ENCODE measurements around the gene BCAR1. TPM values are rescaled to one million over a fixed set of nuclear protein-coding genes. Genes with fewer than 3 reads are reported as not detected.

Gene BCAR1
- total RNA-seq, 1 experiment from 2014 or later, result 120 TPM

GRCh38 chr16:75238853-75239541 is 12.4 kb downstream of the BCAR1 start:
- intact Hi-C loops (cut with micrococcal nuclease; ENCODE audit: unreplicated experiment), result loop anchor here (10.0 kb wide), 1 partner anchor 146 kb away; no protein-coding TSS in a partner anchor
- no peak overlapping the region for H3K4me3 ChIP-seq (ENCODE audit: low read depth in 2 of 2, low read length in 2 of 2)
- H3K4me1 ChIP-seq (ENCODE audit: control insufficient read depth, insufficient read depth, low read length), result peaks cover 38% of the 10 kb centered on the region
- H3K27me3 ChIP-seq (ENCODE audit: control insufficient read depth, insufficient read depth, low read length), result no peaks in the 10 kb centered on the region
- no peaks in the 10 kb centered on the region; the same call in 1 of the 2 replicates for H3K36me3 ChIP-seq (ENCODE audit: control insufficient read depth, insufficient read depth, low read length)
- in situ Hi-C loops (cut with HindIII; ENCODE audit: low pct_unique_long_range_greater_than_20kb, low sequenced_read_pairs), result no loop called here
- TF ChIP-seq TCF7L2 (IDR thresholded peaks at IDR 0.05; ENCODE audit: low read depth, low read length) (no peak), CTCF (IDR thresholded peaks at IDR 0.05) (no peak), REST (IDR thresholded peaks at IDR 0.05; ENCODE audit: insufficient read depth in 1 of 2, low read depth in 2 of 2, low read length in 1 of 2) (no peak), SIN3A (IDR thresholded peaks at IDR 0.05; ENCODE audit: borderline replicate concordance, insufficient read depth, low read depth, low read length) (no peak), POLR2AphosphoS5 (IDR thresholded peaks at IDR 0.05; ENCODE audit: low read depth, low read length) (no peak)
- no peak for DNase-seq (ENCODE audit: low read depth, low spot score)
- ChIA-PET CTCF (no interaction called here), POLR2A (no interaction called here)
- no TSS peak for BruUV-seq (replicated peaks)
- peak overlapping the region; percentile 59; the same call in 1 of the 2 replicates for H3K27ac ChIP-seq (ENCODE audit: low read length)
- ATAC-seq, result peak; percentile 18; the same call in 1 of the 2 replicates
- H3K9me3 ChIP-seq (ENCODE audit: control insufficient read depth, insufficient read depth, low read depth, low read length), result no peaks in the 10 kb centered on the region

- ChIA-PET POLR2A (no interaction called here), CTCF (no interaction called here)
- H3K27me3 ChIP-seq (ENCODE audit: control insufficient read depth, insufficient read depth, low read length), result no peaks in the 10 kb centered on the region
- H3K36me3 ChIP-seq (ENCODE audit: control insufficient read depth, insufficient read depth, low read length), result no peaks in the 10 kb centered on the region; the same call in 1 of the 2 replicates
- ATAC-seq (peak; percentile 0; the same call in 1 of the 2 replicates), DNase-seq (ENCODE audit: low read depth, low spot score) (no peak)
- no peaks in the 10 kb centered on the region for H3K9me3 ChIP-seq (ENCODE audit: control insufficient read depth, insufficient read depth, low read depth, low read length)
- in situ Hi-C loops (cut with HindIII; ENCODE audit: low pct_unique_long_range_greater_than_20kb, low sequenced_read_pairs), result no loop called here
- no peak for TF ChIP-seq CTCF (IDR thresholded peaks at IDR 0.05)
- TF ChIP-seq REST (IDR thresholded peaks at IDR 0.05; ENCODE audit: insufficient read depth in 1 of 2, low read depth in 2 of 2, low read length in 1 of 2), result no peak
- TF ChIP-seq POLR2AphosphoS5 (IDR thresholded peaks at IDR 0.05; ENCODE audit: low read depth, low read length), result no peak
- no peak for TF ChIP-seq TCF7L2 (IDR thresholded peaks at IDR 0.05; ENCODE audit: low read depth, low read length)
- intact Hi-C loops (cut with micrococcal nuclease; ENCODE audit: unreplicated experiment), result loop anchor here (10.0 kb wide), 1 partner anchor 147 kb away; no protein-coding TSS in a partner anchor
- H3K4me1 ChIP-seq (ENCODE audit: control insufficient read depth, insufficient read depth, low read length), result peaks cover 31% of the 10 kb centered on the region
- H3K27ac ChIP-seq (ENCODE audit: low read length), result peak overlapping the region; percentile 59; the same call in 1 of the 2 replicates
- no TSS peak for BruUV-seq (replicated peaks)
- H3K4me3 ChIP-seq (ENCODE audit: low read depth in 2 of 2, low read length in 2 of 2), result no peak overlapping the region
These were observed 13.1 kb downstream of the BCAR1 start for GRCh38 chr16:75238132-75238852.

All from Panc1 (cell line).